Measurements from ENCODE around the gene POU5F1.

POU5F1 gene

GRCh38 chr6:31139599-31139998 is 30.9 kb downstream of the POU5F1 start:
- DNase-seq (ENCODE audit: low spot score), result no peak

GRCh38 chr6:31138982-31139381 is 31.5 kb downstream of the POU5F1 start, which contains the start of gene PSORS1C2:
Gene PSORS1C2 (minus strand): TSS chr6:31139066. CDS start chr6:31139026, 40 bp downstream.
- no peak for DNase-seq (ENCODE audit: low spot score)

GRCh38 chr6:31135710-31136109 is 34.8 kb downstream of the POU5F1 start:
- DNase-seq (ENCODE audit: low spot score), result no peak

GRCh38 chr6:31132806-31133205 is 37.7 kb downstream of the POU5F1 start:
- no peak for DNase-seq (ENCODE audit: low spot score)

GRCh38 chr6:31131595-31131994 is 38.9 kb downstream of the POU5F1 start:
- DNase-seq (ENCODE audit: low spot score), result no peak

- DNase-seq (ENCODE audit: low spot score), result no peak
Observed at GRCh38 chr6:31130751-31131150, 39.7 kb downstream of the POU5F1 start.

- DNase-seq (ENCODE audit: low spot score), result no peak
Observed at GRCh38 chr6:31129130-31129529, 41.4 kb downstream of the POU5F1 start.

- peak; percentile 60 for DNase-seq (ENCODE audit: low spot score)
Observed at GRCh38 chr6:31128093-31128676, 42.3 kb downstream of the POU5F1 start.

GRCh38 chr6:31126396-31127175 is 43.9 kb downstream of the POU5F1 start:
- DNase-seq (ENCODE audit: low spot score), result no peak

- no peak for DNase-seq (ENCODE audit: low spot score)
Observed at GRCh38 chr6:31125586-31126363, 44.7 kb downstream of the POU5F1 start.

GRCh38 chr6:31125162-31125561 is 45.3 kb downstream of the POU5F1 start:
- no peak for DNase-seq (ENCODE audit: low spot score)

- no peak for DNase-seq (ENCODE audit: low spot score)
Observed at GRCh38 chr6:31122791-31123706, 47.4 kb downstream of the POU5F1 start.

- DNase-seq (ENCODE audit: low spot score), result no peak
Observed at GRCh38 chr6:31121131-31121790, 49.2 kb downstream of the POU5F1 start.

- DNase-seq (ENCODE audit: low spot score), result no peak
Observed at GRCh38 chr6:31120151-31120915, 50.1 kb downstream of the POU5F1 start, which contains the start of gene CDSN. Gene CDSN (minus strand): TSS chr6:31120446. CDS start chr6:31120419, 27 bp downstream.

GRCh38 chr6:31118178-31118577 is 52.3 kb downstream of the POU5F1 start:
- no peak for DNase-seq (ENCODE audit: low spot score)

GRCh38 chr6:31116661-31117385 is 53.7 kb downstream of the POU5F1 start:
- DNase-seq (ENCODE audit: low spot score), result no peak

- DNase-seq (ENCODE audit: low spot score), result no peak
Observed at GRCh38 chr6:31115941-31116560, 54.4 kb downstream of the POU5F1 start.

- no peak for DNase-seq (ENCODE audit: low spot score)
Observed at GRCh38 chr6:31114970-31115849, 55.3 kb downstream of the POU5F1 start.
